Measurements from ENCODE around the gene SLC35E1.
"Not testable (repeated sequence)": the region's sequence is repeated elsewhere in the genome, so short reads cannot be mapped to it uniquely, and the experiment has no call there.

The SLC35E1 gene

GRCh38 chr19:16509141-16510061 lies 62.8 kb downstream of the SLC35E1 start:
- intact Hi-C loops (cut with DNase I), result no loop called here
- peak; percentile 37 to 94 (median 65) for DNase-seq

- no peak for DNase-seq
- intact Hi-C loops (cut with DNase I), result no loop called here
Measured at GRCh38 chr19:16508546-16508945, 63.7 kb downstream of the SLC35E1 start.

GRCh38 chr19:16506961-16507360 lies 65.3 kb downstream of the SLC35E1 start:
- intact Hi-C loops (cut with DNase I), result no loop called here
- DNase-seq, result no peak

GRCh38 chr19:16506161-16506560 lies 66.1 kb downstream of the SLC35E1 start:
- DNase-seq; intact Hi-C loops (cut with DNase I): not testable (repeated sequence)

- intact Hi-C loops (cut with DNase I), result no loop called here
- no peak for DNase-seq
Measured at GRCh38 chr19:16504271-16504670, 67.9 kb downstream of the SLC35E1 start.

Measured in posterior cingulate gyrus (tissue), 11 donors.